PC-9 (cell line): Measurements from ENCODE around the gene SPATA22.

Experiments
- EZH2 ChIP-seq: fragments of 200-600 bp; sonication (generic); IDR thresholded peaks from 2 replicates; pipeline ENCODE4 v1.8.0; 2017; ENCODE audit warnings: antibody characterized with exemption, low read depth
- TF ChIP-seq, protein P1 (sequence below): fragments of 200-600 bp; sonication (generic); conservative IDR thresholded peaks from 2 replicates; pipeline ENCODE4 v1.6.1; 2017; ENCODE audit warnings: mixed run types, antibody characterized with exemption, mild to moderate bottlenecking, moderate library complexity

DNA sequence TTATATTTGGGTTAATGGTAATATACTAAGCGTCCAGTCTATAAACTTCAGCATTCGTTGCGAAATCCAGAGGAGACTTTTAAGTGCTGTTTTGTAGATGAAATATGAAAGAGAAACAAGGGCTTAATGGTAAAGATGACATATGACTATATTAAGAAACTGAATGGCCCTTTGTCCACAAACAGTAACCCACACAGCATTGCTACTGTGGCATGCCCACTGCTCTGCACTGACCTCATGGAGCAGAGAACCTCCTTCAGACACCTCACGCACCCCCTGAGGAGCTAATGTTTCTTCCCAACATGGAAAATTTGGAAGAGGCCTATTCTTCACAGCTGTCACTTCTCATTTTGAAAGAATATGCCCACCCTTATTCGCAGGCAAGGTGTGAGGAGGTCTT is 30.8 kb upstream of the SPATA22 start:
- TF ChIP-seq, protein P1, sequence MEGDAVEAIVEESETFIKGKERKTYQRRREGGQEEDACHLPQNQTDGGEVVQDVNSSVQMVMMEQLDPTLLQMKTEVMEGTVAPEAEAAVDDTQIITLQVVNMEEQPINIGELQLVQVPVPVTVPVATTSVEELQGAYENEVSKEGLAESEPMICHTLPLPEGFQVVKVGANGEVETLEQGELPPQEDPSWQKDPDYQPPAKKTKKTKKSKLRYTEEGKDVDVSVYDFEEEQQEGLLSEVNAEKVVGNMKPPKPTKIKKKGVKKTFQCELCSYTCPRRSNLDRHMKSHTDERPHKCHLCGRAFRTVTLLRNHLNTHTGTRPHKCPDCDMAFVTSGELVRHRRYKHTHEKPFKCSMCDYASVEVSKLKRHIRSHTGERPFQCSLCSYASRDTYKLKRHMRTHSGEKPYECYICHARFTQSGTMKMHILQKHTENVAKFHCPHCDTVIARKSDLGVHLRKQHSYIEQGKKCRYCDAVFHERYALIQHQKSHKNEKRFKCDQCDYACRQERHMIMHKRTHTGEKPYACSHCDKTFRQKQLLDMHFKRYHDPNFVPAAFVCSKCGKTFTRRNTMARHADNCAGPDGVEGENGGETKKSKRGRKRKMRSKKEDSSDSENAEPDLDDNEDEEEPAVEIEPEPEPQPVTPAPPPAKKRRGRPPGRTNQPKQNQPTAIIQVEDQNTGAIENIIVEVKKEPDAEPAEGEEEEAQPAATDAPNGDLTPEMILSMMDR = no peak
- TF ChIP-seq EZH2 = no peak
